Measurements from ENCODE around the gene MMP11.

DNA sequence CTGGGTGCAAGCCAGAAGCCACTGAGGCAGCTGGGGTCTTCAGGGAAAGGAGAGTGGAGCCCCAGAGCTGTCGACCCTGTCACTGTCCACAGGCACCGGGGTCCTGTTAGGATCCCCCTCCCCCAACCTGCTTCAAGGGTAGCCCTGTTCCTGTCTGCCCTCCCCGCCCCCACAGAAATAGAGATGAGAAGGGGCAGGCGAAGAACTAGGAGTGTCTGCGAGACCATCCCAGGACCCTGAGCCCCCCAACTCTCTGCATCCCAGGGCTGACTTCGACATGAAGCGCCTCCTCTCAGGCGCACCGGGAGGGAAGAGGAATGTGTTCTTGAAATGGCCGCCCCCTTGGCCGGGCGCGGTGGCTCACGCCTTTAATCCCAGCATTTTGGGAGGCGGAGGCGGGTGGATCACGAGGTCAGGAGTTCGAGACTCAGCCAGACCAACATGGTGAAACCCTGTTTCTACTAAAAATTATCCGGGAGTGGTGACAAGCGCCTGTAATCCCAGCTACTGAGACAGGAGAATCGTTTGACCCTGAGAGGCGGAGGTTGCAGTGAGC, 21.1 kb upstream of the MMP11 start:
- TF ChIP-seq CTCF (IDR thresholded peaks at IDR 0.05) (no peak), POLR2A (IDR thresholded peaks at IDR 0.05; ENCODE audit: low read depth) (no peak), POLR2AphosphoS5 (IDR thresholded peaks at IDR 0.05) (no peak)
